Muscle layer of colon (tissue), 2 donors: Measurements from ENCODE around the gene HES4.
"Not testable (repeated sequence)": the region's sequence is repeated elsewhere in the genome, so short reads cannot be mapped to it uniquely, and the experiment has no call there.

Experiments
- H3K27ac ChIP-seq: one replicate; pipeline ENCODE4 v1.7.0; 2013; ENCODE audit warnings: low read depth, mild to moderate bottlenecking, low read length, moderate library complexity
- H3K27me3 ChIP-seq, 2 donors: one replicate each; pipeline ENCODE4 v1.7.0; 2013; ENCODE audit warnings: low read length in 2 of 2, mild to moderate bottlenecking in 2 of 2; ENCODE audit not compliant: insufficient read depth in 2 of 2, control insufficient read depth in 1 of 2
- H3K36me3 ChIP-seq: one replicate; pipeline ENCODE4 v1.7.0; 2013; ENCODE audit warnings: mild to moderate bottlenecking, low read length; ENCODE audit not compliant: insufficient read depth
- H3K4me1 ChIP-seq: one replicate; pipeline ENCODE4 v1.7.0; 2013; ENCODE audit warnings: mild to moderate bottlenecking, low read length; ENCODE audit not compliant: insufficient read depth
- H3K4me3 ChIP-seq, 2 donors: one replicate each; pipeline ENCODE4 v1.7.0; 2013; ENCODE audit warnings: low read length in 2 of 2, low read depth in 1 of 2, mild to moderate bottlenecking in 1 of 2, moderate library complexity in 1 of 2
- H3K9ac ChIP-seq: one replicate; pipeline ENCODE4 v1.7.0; 2013; ENCODE audit warnings: low read length
- H3K9me3 ChIP-seq: one replicate; pipeline ENCODE4 v1.7.0; 2013; ENCODE audit warnings: mild to moderate bottlenecking, low read length
- donor health status: abdominal sarcoma.
- donor health status: Adenocarcinoma of cecum.

The HES4 gene

DNA sequence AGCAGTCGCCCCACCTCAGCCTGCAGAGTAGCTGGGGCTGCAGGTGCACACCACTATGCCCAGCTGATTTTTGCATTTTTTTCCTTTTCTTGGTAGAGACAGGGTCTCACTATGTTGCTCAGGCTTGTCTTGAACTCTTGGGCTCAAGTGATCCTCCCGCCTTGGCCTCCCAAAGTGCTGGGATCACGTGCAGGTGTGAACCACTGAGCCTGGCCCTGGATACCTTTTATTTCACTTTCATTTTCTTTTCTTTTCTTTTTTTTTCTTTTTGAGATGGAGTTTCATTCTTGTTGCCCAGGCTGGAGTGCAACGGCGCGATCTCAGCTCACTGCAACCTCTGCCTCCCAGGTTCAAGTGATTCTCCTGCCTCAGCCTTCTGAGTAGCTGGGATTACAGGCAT, 8.6 kb downstream of the HES4 start:
- H3K27ac ChIP-seq, H3K4me3 ChIP-seq, H3K9ac ChIP-seq, H3K27me3 ChIP-seq, H3K9me3 ChIP-seq, H3K4me1 ChIP-seq, H3K36me3 ChIP-seq: not testable (repeated sequence)

- H3K36me3 ChIP-seq, H3K4me1 ChIP-seq, H3K27ac ChIP-seq, H3K4me3 ChIP-seq, H3K9me3 ChIP-seq, H3K27me3 ChIP-seq, H3K9ac ChIP-seq: not testable (repeated sequence)
Measured at GRCh38 chr1:988061-988460, 11.8 kb downstream of the HES4 start.

GRCh38 chr1:985126-985525, 14.8 kb downstream of the HES4 start:
- no peaks in the 10 kb centered on the region for H3K4me1 ChIP-seq
- H3K9ac ChIP-seq: no peak overlapping the region
- H3K27ac ChIP-seq: no peak overlapping the region
- H3K4me3 ChIP-seq: no peak overlapping the region
- H3K36me3 ChIP-seq: no peaks in the 10 kb centered on the region
- H3K27me3 ChIP-seq: peaks cover 0 to 17% of the 10 kb centered on the region in 2 donors
- H3K9me3 ChIP-seq: no peaks in the 10 kb centered on the region

DNA sequence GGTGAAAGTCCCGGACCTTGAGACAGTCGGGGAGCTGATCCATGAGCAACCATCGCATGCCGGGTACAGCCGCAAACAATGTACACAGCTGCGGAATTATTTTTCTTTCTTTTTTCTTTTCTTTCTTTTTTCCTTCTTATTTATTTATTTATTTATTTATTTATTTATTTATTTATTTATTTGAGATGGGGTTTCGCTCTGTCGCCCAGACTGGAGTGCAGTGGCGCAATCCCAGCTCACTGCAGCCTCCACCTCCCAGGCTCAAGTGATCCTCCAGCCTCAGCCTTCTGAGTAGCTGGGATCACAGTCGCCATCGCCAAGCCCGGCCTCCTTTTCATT, 15.5 kb downstream of the HES4 start:
- no peak overlapping the region for H3K27ac ChIP-seq
- H3K9me3 ChIP-seq: no peaks in the 10 kb centered on the region
- H3K36me3 ChIP-seq: no peaks in the 10 kb centered on the region
- no peak overlapping the region for H3K9ac ChIP-seq
- no peaks in the 10 kb centered on the region for H3K4me1 ChIP-seq
- no peak overlapping the region for H3K4me3 ChIP-seq
- H3K27me3 ChIP-seq: peaks cover 0 to 17% of the 10 kb centered on the region in 2 donors

DNA sequence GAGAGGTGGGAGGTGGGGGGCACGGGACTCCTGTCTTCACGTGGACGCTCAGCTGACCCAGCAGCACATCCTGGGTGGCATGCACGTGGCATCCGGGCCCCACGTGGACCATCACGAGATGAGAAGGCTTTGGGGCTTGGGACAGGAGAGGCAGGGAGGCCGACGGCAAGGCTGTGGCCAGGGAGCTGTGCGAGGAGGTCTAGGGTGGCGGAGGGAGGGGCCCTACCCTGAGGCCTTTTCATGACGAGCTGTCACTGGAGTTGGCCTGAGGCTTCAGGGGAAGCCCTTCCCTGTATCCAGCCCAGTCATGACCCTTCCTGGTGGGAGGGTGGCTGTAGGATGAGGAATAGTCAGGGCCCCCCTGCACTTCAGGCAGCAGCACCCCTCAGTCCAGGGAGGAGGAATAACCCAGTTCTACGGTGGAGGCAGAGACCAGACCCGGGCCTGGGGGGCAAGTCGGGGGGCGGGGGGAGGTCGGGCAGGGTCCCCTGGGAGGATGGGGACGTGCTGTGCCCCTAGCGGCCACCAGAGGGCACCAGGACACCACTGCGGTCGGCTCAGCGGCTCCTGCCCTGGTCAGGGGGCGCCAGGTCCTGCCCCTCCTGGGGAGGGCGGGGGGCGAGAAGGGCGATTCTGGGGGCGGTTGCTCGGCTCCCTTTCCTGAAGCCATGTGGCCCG, 16.0 kb downstream of the HES4 start:
- no peaks in the 10 kb centered on the region for H3K36me3 ChIP-seq
- H3K9me3 ChIP-seq: no peaks in the 10 kb centered on the region
- H3K9ac ChIP-seq: no peak overlapping the region
- no peaks in the 10 kb centered on the region for H3K4me1 ChIP-seq
- no peak overlapping the region for H3K27ac ChIP-seq
- no peak overlapping the region for H3K4me3 ChIP-seq
- peaks cover 0 to 17% of the 10 kb centered on the region in 2 donors for H3K27me3 ChIP-seq

DNA sequence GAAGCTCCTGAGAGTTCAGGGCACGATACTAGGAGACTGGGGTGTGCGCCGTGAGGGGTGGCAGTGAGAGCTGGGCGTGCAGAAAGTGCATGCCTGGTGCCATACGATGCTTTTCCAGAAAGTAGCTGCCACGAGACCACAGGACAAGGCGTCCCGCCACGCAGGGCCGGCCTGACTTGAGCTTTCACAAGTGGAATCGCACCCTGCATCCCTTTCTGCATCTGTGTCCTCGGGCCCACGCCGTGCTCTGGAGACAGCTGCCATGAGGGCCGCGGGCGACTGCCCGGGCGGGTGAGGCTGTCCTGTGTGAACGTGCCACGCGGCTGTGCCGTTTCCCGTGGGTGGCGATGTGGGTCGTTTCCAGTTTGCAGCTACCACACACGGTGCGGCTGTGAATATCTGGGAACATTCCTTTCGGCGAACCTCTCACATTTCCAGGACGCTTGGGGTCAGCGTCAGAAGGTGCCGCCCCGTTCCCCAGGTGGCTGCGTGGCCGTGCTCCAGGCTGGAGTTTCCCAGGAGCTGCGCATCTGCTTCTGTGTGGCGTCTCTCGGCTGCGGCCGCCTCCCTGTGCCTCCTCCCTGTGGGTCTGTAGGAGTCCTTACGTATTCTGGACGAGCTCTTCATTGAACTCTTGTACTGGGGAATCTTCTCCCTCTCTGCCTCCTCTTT, 17.0 kb downstream of the HES4 start:
- H3K4me1 ChIP-seq: no peaks in the 10 kb centered on the region

DNA sequence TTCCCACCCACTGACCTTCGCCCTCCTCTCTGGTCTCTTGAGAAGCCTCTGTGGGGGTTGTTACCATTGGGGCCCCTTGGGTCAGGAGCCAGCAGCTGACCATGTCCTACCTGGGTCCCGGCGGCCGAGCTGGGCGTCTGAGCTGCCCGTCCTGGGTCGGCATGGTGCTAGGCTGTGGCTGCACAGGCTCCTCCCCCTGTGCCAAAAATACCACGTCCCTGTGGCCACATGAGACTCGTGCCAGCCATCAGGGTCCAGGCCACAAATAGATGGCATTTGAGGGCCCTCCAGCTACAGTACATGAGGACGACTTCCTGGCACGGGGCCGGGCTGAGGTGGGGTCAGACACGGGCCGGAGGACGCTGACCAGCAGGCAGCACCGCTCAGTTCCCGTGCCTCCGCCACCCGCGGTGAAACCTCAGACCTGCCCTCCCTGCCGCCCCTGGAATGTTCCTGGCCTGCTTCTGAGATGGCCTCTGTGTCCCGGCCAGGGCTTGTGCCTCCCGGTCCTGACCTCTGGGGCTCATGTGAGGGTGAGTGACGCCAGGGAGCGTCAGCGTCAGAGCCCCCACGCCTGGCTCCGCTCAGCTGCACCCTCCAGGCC, 17.8 kb downstream of the HES4 start, which contains the start of gene PERM1:
Gene PERM1, minus strand, starts transcription at position 139 of the 604 bp plus-strand sequence. CDS start 1,064 bp downstream, outside the sequence.
- H3K4me1 ChIP-seq: no peaks in the 10 kb centered on the region
- no peaks in the 10 kb centered on the region for H3K36me3 ChIP-seq
- no peak within 1 kb of the TSS for H3K4me3 ChIP-seq
- peaks cover 0 to 17% of the 10 kb centered on the region in 2 donors for H3K27me3 ChIP-seq
- no peaks in the 10 kb centered on the region for H3K9me3 ChIP-seq
- H3K27ac ChIP-seq: no peak within 1 kb of the TSS
- no peak within 1 kb of the TSS for H3K9ac ChIP-seq

More for the DNA sequence above, 17.0 kb downstream of the HES4 start:
- Histone ChIP-seq H3K27ac (no peak overlapping the region), H3K4me3 (no peak overlapping the region), H3K36me3 (no peaks in the 10 kb centered on the region), H3K9me3 (no peaks in the 10 kb centered on the region), H3K27me3 (peaks cover 0 to 17% of the 10 kb centered on the region in 2 donors), H3K9ac (no peak overlapping the region)

DNA sequence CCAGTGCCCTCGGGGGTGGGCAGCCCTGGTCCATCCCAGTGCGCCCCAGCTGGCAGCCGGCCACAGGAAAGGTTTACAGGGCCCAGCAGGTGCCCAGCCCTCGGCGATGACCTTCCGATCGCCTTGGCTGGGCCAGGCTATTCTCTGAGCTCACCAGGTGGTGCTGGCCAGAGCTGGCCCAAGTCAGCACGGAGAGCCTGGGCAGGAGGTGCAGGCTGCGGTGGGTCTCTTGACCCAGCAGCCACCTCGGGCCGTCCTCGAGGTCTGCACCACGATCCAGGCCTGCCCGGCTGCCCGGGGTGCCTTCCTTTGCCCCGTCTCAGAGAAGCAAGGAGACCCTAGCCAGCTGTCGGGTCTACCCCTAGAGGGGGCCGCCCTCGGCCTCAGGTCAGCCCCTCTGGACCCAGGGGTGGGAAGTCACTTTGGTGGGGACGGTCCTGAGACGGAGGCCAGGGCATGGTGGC, 18.4 kb downstream of the HES4 start:
- H3K9me3 ChIP-seq: no peaks in the 10 kb centered on the region
- H3K27me3 ChIP-seq: peaks cover 0 to 17% of the 10 kb centered on the region in 2 donors
- no peaks in the 10 kb centered on the region for H3K4me1 ChIP-seq
- H3K9ac ChIP-seq: no peak overlapping the region
- H3K27ac ChIP-seq: no peak overlapping the region
- no peaks in the 10 kb centered on the region for H3K36me3 ChIP-seq
- no peak overlapping the region for H3K4me3 ChIP-seq

- H3K27ac ChIP-seq: no peak overlapping the region
- H3K9ac ChIP-seq: no peak overlapping the region
- H3K27me3 ChIP-seq: peaks cover 0 to 23% of the 10 kb centered on the region in 2 donors
- no peaks in the 10 kb centered on the region for H3K9me3 ChIP-seq
- no peak overlapping the region for H3K4me3 ChIP-seq
- H3K4me1 ChIP-seq: no peaks in the 10 kb centered on the region
- H3K36me3 ChIP-seq: no peaks in the 10 kb centered on the region
Measured at GRCh38 chr1:980602-981395, 19.1 kb downstream of the HES4 start.

DNA sequence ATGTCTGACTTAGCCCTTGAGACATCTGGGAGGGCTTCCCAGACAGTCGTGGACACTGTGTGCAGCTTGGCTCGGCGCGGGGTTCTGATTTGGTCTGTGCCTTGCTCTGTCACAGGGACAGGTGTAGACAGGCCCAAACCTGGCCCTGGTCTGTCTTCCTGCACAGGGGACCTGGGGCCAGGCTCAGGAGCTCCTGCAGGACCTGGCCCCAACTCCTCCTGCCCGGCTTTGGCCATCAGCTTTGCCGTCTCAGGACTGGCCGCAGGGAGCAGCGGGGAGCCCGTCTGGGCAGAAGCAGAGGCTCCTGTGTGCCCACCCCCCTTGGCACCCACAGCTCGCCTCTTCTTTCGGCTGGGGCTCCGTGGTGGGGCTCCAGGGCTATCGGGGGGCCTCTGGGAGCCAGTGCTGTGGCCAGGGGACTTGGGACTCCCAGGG, 19.7 kb downstream of the HES4 start:
- H3K36me3 ChIP-seq: no peaks in the 10 kb centered on the region
- peaks cover 0 to 29% of the 10 kb centered on the region in 2 donors for H3K27me3 ChIP-seq
- no peak overlapping the region for H3K4me3 ChIP-seq
- no peak overlapping the region for H3K27ac ChIP-seq
- H3K9me3 ChIP-seq: no peaks in the 10 kb centered on the region
- no peaks in the 10 kb centered on the region for H3K4me1 ChIP-seq
- H3K9ac ChIP-seq: no peak overlapping the region

- Histone ChIP-seq H3K27ac (no peak overlapping the region), H3K4me1 (no peaks in the 10 kb centered on the region), H3K4me3 (no peak overlapping the region), H3K9ac (no peak overlapping the region), H3K27me3 (peaks cover 0 to 33% of the 10 kb centered on the region in 2 donors), H3K36me3 (no peaks in the 10 kb centered on the region), H3K9me3 (no peaks in the 10 kb centered on the region)
Measured at GRCh38 chr1:979744-980072, 20.2 kb downstream of the HES4 start.
